BE2C (cell line): ENCODE measurements around the gene HOMEZ.
"Not testable (repeated sequence)": the region's sequence is repeated elsewhere in the genome, so short reads cannot be mapped to it uniquely, and the experiment has no call there.

ENCODE experiments used
- DNase-seq: peaks from one replicate; pipeline ENCODE4 v3.0.0-alpha.2; 2020
- H3K27me3 ChIP-seq: fragments of 250-450 bp; sonication (Bioruptor Pico); 2 replicates; pipeline ENCODE4 v1.5.1; 2020; ENCODE audit warnings: mild to moderate bottlenecking
- H3K36me3 ChIP-seq: fragments of 250-450 bp; sonication (Bioruptor Pico); 2 replicates; pipeline ENCODE4 v1.5.1; 2020; ENCODE audit warnings: mild to moderate bottlenecking
- H3K4me1 ChIP-seq: fragments of 250-450 bp; sonication (Bioruptor Pico); 2 replicates; pipeline ENCODE4 v1.5.1; 2020
- H3K4me3 ChIP-seq: 2 replicates; pipeline ENCODE4 v1.5.1; 2011; ENCODE audit warnings: low read depth, low read length
- H3K9me3 ChIP-seq: fragments of 250-450 bp; sonication (Bioruptor Pico); 2 replicates; pipeline ENCODE4 v1.5.1; 2020
- CTCF ChIP-seq: IDR thresholded peaks from 2 replicates; pipeline ENCODE4 v1.5.1; 2012; ENCODE audit warnings: mild to moderate bottlenecking, low read depth, low read length

Gene HOMEZ

GRCh38 chr14:23243066-23243465, 42.9 kb downstream of the HOMEZ start:
- H3K4me3 ChIP-seq = no peak overlapping the region
- no peaks in the 10 kb centered on the region for H3K36me3 ChIP-seq
- no peaks in the 10 kb centered on the region for H3K9me3 ChIP-seq
- TF ChIP-seq CTCF = no peak
- no peak for DNase-seq
- no peaks in the 10 kb centered on the region for H3K4me1 ChIP-seq
- peaks cover 47% of the 10 kb centered on the region for H3K27me3 ChIP-seq

- peaks cover 40% of the 10 kb centered on the region for H3K27me3 ChIP-seq
- H3K4me1 ChIP-seq = no peaks in the 10 kb centered on the region
- TF ChIP-seq CTCF = no peak
- no peak overlapping the region for H3K4me3 ChIP-seq
- DNase-seq = no peak
- H3K9me3 ChIP-seq = no peaks in the 10 kb centered on the region
- H3K36me3 ChIP-seq = no peaks in the 10 kb centered on the region
These were observed 43.9 kb downstream of the HOMEZ start for GRCh38 chr14:23242076-23242475.

- H3K27me3 ChIP-seq = peaks cover 41% of the 10 kb centered on the region
- H3K9me3 ChIP-seq, H3K4me3 ChIP-seq, H3K36me3 ChIP-seq, DNase-seq, H3K4me1 ChIP-seq: not testable (repeated sequence)
These were observed 44.7 kb downstream of the HOMEZ start for GRCh38 chr14:23241061-23241715.

GRCh38 chr14:23240661-23241060, 45.3 kb downstream of the HOMEZ start:
- DNase-seq = no peak
- Histone ChIP-seq H3K9me3 (no peaks in the 10 kb centered on the region), H3K4me1 (no peaks in the 10 kb centered on the region)

GRCh38 chr14:23237772-23238594, 47.9 kb downstream of the HOMEZ start, which contains the start of gene RNF212B:
Gene RNF212B, plus strand, starts transcription at chr14:23237936. Its CDS starts 2,410 bp downstream, at chr14:23240346.
- H3K27me3 ChIP-seq = peaks cover 33% of the 10 kb centered on the region
- H3K4me1 ChIP-seq = no peaks in the 10 kb centered on the region
- 0 out of 2 replicates have a peak within 1 kb of the TSS, but pooled peaks have one; percentile 14 for H3K4me3 ChIP-seq
- peak; percentile 93 for DNase-seq
- no peaks in the 10 kb centered on the region for H3K36me3 ChIP-seq
- TF ChIP-seq CTCF = no peak
- H3K9me3 ChIP-seq = no peaks in the 10 kb centered on the region

More at GRCh38 chr14:23240661-23241060, 45.3 kb downstream of the HOMEZ start:
- no peak for TF ChIP-seq CTCF
- peaks cover 44% of the 10 kb centered on the region for H3K27me3 ChIP-seq
- H3K36me3 ChIP-seq = no peaks in the 10 kb centered on the region
- H3K4me3 ChIP-seq = no peak overlapping the region

- H3K27me3 ChIP-seq = peaks cover 14% of the 10 kb centered on the region
- H3K36me3 ChIP-seq, DNase-seq, H3K9me3 ChIP-seq, H3K4me3 ChIP-seq, H3K4me1 ChIP-seq: not testable (repeated sequence)
These were observed 53.6 kb downstream of the HOMEZ start for GRCh38 chr14:23232241-23232808.

GRCh38 chr14:23228812-23229211, 57.1 kb downstream of the HOMEZ start:
- Histone ChIP-seq H3K4me3 (no peak overlapping the region), H3K36me3 (no peaks in the 10 kb centered on the region), H3K4me1 (no peaks in the 10 kb centered on the region), H3K9me3 (no peaks in the 10 kb centered on the region), H3K27me3 (no peaks in the 10 kb centered on the region; the same call in 1 of the 2 replicates)
- TF ChIP-seq CTCF = no peak
- DNase-seq = no peak
